Measurements from ENCODE around the gene CASZ1.

DNA sequence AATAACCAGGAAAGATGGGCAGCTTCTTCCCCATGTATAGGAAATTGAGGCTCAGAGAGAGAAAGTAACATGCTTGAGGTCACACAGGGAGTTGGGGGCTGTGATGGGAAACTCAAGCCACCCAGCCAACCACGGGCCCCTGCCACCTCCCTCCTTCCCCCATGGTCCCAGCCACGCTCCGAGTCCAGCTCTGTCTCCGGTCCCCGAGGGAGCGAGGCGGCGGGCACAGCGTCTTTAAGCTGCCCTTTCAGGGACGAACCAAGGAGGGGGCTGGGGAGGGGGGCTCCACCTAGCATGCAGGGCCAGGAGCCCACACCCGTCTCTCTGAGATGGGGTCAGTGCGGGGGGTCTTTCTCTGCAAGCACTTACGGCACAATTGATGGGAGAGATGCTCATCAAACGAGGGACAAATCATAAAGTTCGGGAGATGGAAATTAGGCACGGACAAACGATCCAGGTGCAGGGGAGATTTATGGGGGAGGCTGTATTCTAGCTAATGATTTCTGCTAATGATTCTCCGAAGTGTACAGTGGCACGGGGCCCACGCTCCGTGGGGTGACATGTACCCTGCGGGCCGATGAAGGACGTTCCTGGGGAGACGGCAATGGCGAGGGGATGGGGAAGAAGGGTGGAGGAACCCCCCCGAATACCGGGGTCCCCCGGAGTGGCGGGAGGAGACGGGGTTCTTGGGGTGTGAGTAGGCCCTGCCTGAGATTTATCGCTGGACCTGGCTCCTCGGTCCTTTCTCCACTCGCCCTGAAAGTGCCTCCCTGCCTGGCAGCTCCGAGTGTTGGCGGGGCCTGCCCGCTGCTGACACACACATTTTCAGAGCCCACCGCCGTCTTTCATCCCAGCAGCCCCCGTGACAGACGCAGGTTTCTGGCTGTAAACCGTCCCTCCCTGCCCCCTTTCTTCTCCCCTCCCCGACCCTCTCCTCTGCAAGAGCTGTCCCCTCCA, 31.2 kb upstream of the CASZ1 start:
- TF ChIP-seq, protein P1, sequence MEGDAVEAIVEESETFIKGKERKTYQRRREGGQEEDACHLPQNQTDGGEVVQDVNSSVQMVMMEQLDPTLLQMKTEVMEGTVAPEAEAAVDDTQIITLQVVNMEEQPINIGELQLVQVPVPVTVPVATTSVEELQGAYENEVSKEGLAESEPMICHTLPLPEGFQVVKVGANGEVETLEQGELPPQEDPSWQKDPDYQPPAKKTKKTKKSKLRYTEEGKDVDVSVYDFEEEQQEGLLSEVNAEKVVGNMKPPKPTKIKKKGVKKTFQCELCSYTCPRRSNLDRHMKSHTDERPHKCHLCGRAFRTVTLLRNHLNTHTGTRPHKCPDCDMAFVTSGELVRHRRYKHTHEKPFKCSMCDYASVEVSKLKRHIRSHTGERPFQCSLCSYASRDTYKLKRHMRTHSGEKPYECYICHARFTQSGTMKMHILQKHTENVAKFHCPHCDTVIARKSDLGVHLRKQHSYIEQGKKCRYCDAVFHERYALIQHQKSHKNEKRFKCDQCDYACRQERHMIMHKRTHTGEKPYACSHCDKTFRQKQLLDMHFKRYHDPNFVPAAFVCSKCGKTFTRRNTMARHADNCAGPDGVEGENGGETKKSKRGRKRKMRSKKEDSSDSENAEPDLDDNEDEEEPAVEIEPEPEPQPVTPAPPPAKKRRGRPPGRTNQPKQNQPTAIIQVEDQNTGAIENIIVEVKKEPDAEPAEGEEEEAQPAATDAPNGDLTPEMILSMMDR (IDR thresholded peaks at IDR 0.05) = no peak
- no peak for TF ChIP-seq POLR2A (IDR thresholded peaks at IDR 0.05)

Data from lower leg skin (tissue), 3 donors.